NCI-H2171 treated with DMSO at 0.1 percent for 48 hours (cell line): ENCODE measurements around the gene LMNTD1.

Experiments
- DNase-seq: peaks from one replicate; lab custom pipeline; 2025; lab: John Stamatoyannopoulos, UW

The LMNTD1 gene

GRCh38 chr12:25552681-25553080, 402 bp downstream of the LMNTD1 start:
- no peak for DNase-seq

- DNase-seq, result no peak
These were observed 2.9 kb downstream of the LMNTD1 start for GRCh38 chr12:25550186-25550585.

GRCh38 chr12:25549120-25549519, 4.0 kb downstream of the LMNTD1 start:
- no peak for DNase-seq

- no peak for DNase-seq
These were observed 6.8 kb downstream of the LMNTD1 start for GRCh38 chr12:25546318-25546717.

GRCh38 chr12:25533150-25533549, 19.9 kb downstream of the LMNTD1 start:
- DNase-seq, result no peak

GRCh38 chr12:25531502-25532052, 21.5 kb downstream of the LMNTD1 start:
- DNase-seq, result no peak

- no peak for DNase-seq
These were observed 23.3 kb downstream of the LMNTD1 start for GRCh38 chr12:25529738-25530137.

- no peak for DNase-seq
These were observed 26.3 kb downstream of the LMNTD1 start for GRCh38 chr12:25526778-25527177.

GRCh38 chr12:25524366-25524765, 28.7 kb downstream of the LMNTD1 start:
- DNase-seq, result no peak

- DNase-seq, result no peak
These were observed 31.3 kb downstream of the LMNTD1 start for GRCh38 chr12:25521625-25522256.

GRCh38 chr12:25518512-25518911, 34.6 kb downstream of the LMNTD1 start:
- no peak for DNase-seq

- no peak for DNase-seq
These were observed 48.3 kb downstream of the LMNTD1 start for GRCh38 chr12:25504744-25505143.

GRCh38 chr12:25503666-25504065, 49.4 kb downstream of the LMNTD1 start:
- no peak for DNase-seq

- DNase-seq, result no peak
These were observed 50.5 kb downstream of the LMNTD1 start for GRCh38 chr12:25502596-25502995.

GRCh38 chr12:25502118-25502517, 51.0 kb downstream of the LMNTD1 start:
- DNase-seq, result no peak

GRCh38 chr12:25501549-25501948, 51.5 kb downstream of the LMNTD1 start:
- DNase-seq, result no peak

- no peak for DNase-seq
These were observed 52.4 kb downstream of the LMNTD1 start for GRCh38 chr12:25500651-25501050.

GRCh38 chr12:25497021-25497420, 56.1 kb downstream of the LMNTD1 start:
- no peak for DNase-seq

GRCh38 chr12:25496098-25496587, 56.9 kb downstream of the LMNTD1 start:
- DNase-seq, result no peak

- DNase-seq, result no peak
These were observed 57.6 kb downstream of the LMNTD1 start for GRCh38 chr12:25495331-25496097.

- no peak for DNase-seq
These were observed 58.2 kb downstream of the LMNTD1 start for GRCh38 chr12:25494926-25495325.

GRCh38 chr12:25493682-25494081, 59.4 kb downstream of the LMNTD1 start:
- no peak for DNase-seq
